GM19324 (cell line): ENCODE measurements around the gene POU2AF3.

Experiments
- ATAC-seq: cut with Tn5 transposase; IDR thresholded peaks from one replicate; pipeline ENCODE4 v1.9.1; 2021; ENCODE audit warnings: mild to moderate bottlenecking, moderate library complexity; ENCODE audit not compliant: unreplicated experiment, low FRiP score

Gene POU2AF3

GRCh38 chr11:111349191-111349695 lies 50.9 kb downstream of the POU2AF3 start:
- ATAC-seq = no peak

- no peak for ATAC-seq
Observed at GRCh38 chr11:111350811-111351210, 52.5 kb downstream of the POU2AF3 start.

GRCh38 chr11:111351374-111352055 lies 53.2 kb downstream of the POU2AF3 start:
- no peak for ATAC-seq

- ATAC-seq = no peak
Observed at GRCh38 chr11:111352231-111352746, 53.9 kb downstream of the POU2AF3 start.

GRCh38 chr11:111352935-111353710 lies 54.8 kb downstream of the POU2AF3 start:
- no peak for ATAC-seq

- ATAC-seq = no peak
Observed at GRCh38 chr11:111353776-111354600, 55.6 kb downstream of the POU2AF3 start.

GRCh38 chr11:111354601-111354891 lies 56.2 kb downstream of the POU2AF3 start:
- no peak for ATAC-seq

GRCh38 chr11:111355101-111355500 lies 56.8 kb downstream of the POU2AF3 start:
- no peak for ATAC-seq

- no peak for ATAC-seq
Observed at GRCh38 chr11:111355956-111356659, 57.8 kb downstream of the POU2AF3 start.

- no peak for ATAC-seq
Observed at GRCh38 chr11:111356660-111357048, 58.3 kb downstream of the POU2AF3 start.

- ATAC-seq = no peak
Observed at GRCh38 chr11:111357150-111358037, 59.0 kb downstream of the POU2AF3 start.
